HG02938 (cell line): Measurements from ENCODE around the gene EIF4A3.
"Not testable (repeated sequence)": the region's sequence is repeated elsewhere in the genome, so short reads cannot be mapped to it uniquely, and the experiment has no call there.

Experiments
- ATAC-seq: cut with Tn5 transposase; IDR thresholded peaks from one replicate; pipeline ENCODE4 v1.9.1; 2021; ENCODE audit warnings: mild to moderate bottlenecking, moderate library complexity; ENCODE audit not compliant: unreplicated experiment

The EIF4A3 gene

DNA sequence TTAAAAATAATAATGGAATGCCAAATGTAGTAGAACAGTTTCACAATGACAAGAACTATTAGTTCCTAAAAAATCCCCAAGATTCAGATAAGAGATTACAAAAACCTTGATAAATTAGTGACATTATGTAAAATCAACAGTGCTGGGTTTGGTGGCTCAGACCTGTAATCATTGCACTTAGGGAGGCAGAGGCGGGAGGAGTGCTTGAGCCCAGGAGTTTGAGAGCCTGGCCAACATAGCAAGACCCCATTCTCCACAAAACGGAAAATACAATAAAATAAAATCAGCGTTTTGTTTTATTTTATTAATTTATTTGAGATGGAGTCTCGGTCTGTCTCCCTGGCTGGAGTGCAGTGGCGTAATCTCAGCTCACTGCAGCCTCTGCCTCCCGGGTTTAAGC lies 27.0 kb upstream of the EIF4A3 start:
- ATAC-seq: no peak

DNA sequence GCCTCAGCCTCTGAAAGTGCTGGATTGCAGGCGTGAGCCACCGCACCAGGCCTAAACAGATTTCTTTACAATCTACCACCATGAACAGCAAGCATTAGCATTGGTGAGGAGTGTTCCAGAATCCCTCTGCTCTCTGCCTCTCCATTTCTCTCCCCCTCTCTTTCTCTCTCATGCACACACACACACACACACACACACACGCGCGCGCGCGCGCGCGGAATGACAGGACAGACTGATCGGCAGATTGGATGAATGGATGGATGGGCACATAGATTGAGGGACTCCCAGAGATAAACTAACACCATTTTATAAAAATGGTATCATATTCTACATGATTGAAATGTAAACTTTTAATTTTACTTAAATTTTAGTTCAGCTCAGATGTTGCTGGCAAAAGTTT lies 26.2 kb upstream of the EIF4A3 start:
- no peak for ATAC-seq

DNA sequence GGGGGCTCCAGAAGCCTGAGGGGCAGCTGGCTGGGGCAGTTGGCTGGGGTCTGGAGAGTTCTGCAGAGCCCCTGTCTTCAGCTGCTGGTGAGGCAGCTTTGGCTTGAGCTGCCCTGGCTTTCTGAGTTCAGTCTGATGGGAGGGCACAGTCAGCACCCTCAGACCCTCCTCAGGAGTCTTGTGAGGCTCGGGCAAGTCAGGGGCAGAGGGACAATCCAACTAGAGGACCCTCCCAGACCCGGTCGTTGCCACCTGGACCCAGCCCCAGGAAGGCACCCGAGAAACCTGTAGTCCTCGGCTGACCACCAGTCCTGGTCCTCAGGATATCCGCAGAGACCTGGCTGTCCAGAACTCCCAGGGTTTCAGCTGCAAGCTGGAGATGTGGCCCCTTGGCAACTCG lies 24.8 kb upstream of the EIF4A3 start:
- no peak for ATAC-seq

DNA sequence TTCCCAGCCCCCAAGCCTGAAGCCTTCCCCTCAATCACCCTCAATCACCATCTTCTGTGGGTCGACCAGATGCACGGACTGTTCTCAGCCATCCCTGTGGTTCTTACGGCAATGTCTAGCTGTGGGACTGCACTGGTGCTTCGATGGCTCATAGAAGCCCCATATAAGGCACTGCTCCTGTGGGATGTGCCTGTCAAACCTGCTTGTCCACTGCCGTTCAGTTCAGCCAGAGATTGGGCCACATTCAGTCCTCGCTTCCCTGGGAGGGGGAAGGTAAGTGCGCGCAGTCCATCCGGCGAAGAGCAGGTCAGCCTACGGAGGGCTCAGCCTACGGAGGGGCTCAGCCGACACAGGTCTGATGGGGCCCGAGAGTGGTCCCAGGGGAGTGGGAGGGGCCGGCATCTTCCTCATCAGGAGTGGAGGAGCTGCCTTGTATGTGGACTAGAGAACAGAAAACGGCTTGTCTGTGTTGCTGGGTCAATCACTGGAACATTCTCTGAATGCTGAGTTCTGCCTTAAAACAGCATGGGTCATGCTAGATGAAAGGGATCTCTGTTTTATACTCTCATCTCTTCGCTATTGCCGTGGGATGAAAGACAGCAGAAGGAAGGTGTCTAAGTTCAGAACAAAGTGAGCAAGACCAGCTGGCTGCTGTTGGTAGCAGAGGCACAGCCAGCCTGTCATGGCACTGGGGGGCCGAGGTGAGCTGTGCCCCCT lies 23.0 kb upstream of the EIF4A3 start, which contains the start of gene CARD14:
TSS of gene CARD14 (plus strand) at position 247 of the 717 bp plus-strand sequence. CDS start 11,409 bp downstream, outside the sequence.
- no peak for ATAC-seq

DNA sequence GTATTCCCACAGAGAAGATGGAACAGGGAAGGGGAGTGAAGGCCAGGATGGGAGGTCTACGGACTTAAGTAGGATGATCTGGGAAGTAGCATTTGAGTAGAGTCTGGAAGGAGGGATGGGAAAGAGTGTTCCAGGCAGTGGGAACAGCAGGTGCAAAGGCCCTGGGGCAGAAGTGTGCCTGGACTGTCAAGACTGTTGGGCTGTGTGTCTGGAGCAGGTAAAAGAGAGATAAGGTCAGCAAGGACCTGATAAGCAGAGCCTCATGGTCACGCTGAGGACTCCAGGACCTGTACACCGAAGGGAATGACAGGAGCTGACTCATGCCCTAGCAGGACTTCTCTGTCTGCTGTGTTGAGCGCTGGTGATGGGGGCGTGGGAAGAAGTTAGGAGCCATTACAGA lies 22.2 kb upstream of the EIF4A3 start:
- ATAC-seq: no peak

DNA sequence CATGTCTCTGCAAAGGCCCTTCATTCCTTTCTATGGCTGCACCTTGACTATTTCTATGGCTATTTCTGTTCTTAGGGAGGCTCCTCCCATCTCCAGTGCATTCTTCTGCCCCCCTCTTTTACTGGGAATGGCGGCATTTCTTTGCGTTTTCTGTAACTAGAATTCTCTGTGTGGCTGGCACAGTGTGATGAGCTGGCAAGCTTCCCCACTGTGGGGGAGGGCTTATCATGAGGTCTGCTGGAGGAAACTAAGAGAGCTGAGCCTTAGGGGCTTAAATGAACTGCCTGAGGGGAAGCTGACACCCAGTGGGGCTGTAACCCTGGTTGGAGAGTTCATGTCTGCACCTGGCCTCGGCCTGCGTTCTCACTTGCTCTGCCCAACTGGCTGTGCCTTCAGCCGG lies 21.4 kb upstream of the EIF4A3 start:
- no peak for ATAC-seq

DNA sequence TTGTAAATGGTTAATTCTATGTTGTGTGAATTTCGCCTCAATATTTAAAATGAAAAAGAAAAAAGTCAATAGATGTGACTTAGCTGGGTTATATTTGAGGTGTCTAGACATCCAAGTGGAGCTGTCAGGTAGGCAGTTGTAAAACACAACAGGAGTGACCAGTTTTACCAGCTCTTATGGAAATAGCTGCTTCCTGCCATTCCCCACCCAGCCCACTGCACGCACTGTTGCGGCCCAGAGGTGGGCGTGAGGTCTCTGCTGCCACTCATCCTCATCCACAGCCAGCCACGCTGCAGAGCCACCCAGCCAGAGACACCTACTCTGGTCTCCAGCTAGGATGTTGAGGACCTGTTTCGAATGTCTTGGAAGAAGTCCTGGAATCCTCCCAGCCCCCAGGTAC lies 19.5 kb upstream of the EIF4A3 start:
- no peak for ATAC-seq

DNA sequence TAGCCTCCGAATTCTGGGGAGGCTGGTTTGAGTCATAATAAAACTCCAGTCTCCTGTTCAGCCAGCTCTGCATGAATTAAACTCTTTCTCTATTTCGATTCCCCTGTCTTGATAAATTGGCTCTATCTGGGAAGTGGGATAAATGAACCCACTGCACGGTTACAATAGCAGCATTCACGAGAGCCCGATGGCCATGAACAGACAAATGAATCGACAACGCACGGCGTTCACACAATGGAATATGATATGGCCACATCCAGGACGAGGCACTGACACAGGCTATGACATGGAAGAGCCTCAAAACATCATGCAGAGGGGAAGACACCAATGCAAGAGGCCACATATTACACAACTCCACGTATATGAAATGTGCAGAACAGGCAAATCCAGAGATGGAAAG lies 17.3 kb upstream of the EIF4A3 start:
- no peak for ATAC-seq

DNA sequence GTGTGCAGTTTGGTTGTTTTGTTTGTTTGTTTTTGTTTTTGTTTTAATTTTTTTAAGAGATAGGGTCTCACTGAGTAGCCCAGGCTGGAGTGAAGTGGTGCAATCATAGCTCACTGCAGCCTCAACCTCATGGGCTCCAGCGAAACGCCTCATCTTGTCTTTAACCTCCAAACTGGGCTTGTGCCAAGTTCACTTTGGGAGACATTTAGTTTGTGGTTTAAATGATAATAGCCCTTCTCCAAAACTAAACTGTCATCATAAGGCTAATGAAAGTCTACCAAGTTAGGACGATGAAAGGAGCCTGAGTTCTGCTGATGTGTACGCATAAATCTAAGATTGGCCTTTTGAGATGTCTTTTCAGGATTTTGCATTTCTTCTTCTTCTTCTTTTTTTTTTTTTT lies 16.4 kb upstream of the EIF4A3 start:
- ATAC-seq: no peak

DNA sequence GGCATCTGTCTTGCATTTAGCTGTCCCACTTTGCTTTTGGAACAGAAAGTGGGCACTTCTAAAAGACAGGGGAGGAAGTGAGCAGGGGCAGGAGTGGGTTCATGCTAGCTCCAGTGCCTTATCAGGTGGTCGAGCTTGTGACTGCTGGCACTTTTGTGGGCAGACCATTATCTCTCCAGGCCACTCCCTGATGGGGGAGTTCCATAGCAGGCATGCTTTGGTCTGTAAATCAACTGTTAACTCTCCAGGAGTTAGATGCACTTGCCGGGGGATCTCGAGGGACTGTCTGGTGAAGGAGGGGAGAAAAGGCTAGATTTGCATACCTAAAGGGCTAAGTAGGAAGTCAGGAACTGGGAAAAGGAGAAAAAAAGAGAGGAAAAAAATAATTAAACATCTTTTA lies 13.6 kb upstream of the EIF4A3 start:
- no peak for ATAC-seq

DNA sequence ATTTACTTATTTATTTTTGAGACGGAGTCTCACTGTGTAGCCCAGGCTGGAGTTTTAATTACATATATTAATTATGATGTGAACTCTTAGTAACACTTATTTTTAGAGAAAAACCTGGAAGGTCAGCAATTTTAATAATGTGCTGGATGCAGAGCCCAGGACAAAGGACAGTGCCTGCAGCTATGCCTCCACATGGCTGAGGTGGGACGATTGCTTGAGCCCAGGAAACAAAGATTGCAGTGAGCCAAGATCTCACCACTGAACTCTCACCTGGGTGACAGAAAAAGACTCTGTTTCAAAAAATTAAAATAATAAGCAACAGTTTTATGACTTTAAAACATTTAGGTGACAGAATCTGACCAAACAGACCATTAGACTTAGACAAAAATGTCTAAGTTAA lies 11.9 kb upstream of the EIF4A3 start:
- ATAC-seq: no peak

DNA sequence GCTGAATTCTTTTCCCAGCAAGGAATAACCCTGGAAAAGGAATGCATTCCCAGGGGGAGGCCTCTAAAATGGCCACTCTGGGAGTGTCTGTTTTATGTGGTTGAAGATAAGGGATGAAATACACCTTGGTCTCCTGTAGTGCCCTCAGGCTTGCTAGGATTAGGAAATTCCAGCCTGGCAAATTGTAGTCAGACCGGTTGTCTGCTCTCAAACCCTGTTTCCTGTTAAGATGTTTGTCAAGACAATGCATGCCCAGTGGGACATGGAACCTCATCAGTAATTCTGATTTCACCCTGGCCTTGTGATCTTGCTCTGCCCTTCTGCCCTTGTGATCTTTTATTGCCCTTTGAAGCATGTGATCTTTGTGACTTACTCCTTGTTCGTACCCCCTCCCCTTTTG lies 8.7 kb upstream of the EIF4A3 start:
- ATAC-seq: not testable (repeated sequence)

DNA sequence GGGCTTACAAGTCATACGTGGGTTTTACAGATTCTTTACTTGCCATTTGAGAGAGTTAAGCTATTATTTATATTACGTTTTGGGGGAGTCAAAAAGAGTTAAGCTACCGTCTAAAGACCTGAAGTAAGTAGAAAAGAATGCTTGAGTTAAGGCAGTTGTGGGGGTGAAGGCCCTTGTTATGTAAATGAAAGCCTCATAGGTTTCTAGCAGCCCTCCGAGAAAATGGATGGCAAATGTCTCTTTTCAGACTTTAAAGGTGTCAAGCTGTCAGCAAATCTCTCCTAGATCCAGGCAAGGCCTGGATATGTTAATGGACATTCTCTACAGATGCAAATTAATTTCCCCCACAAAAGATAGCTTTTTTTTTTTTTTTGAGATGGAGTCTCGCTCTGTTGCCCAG lies 7.2 kb upstream of the EIF4A3 start:
- ATAC-seq: no peak

DNA sequence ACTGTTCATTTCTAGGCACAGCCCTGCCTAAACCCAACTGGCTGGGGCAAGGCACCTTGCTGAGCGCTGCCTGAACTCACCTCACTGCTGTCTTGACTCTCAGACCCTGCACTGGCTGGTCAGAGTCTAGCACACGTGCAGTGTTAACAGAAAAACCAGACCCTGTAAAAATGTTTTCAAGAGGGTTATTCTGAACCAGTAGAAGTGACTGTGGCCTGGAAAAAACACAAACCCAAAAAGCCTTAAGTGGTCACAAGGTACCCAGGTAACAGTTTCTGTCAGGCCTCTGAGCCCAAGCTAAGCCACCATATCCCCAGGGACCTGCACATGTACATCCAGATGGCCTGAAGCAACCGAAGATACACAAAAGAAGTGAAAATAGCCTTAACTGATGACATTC lies 6.1 kb upstream of the EIF4A3 start:
- ATAC-seq: no peak

DNA sequence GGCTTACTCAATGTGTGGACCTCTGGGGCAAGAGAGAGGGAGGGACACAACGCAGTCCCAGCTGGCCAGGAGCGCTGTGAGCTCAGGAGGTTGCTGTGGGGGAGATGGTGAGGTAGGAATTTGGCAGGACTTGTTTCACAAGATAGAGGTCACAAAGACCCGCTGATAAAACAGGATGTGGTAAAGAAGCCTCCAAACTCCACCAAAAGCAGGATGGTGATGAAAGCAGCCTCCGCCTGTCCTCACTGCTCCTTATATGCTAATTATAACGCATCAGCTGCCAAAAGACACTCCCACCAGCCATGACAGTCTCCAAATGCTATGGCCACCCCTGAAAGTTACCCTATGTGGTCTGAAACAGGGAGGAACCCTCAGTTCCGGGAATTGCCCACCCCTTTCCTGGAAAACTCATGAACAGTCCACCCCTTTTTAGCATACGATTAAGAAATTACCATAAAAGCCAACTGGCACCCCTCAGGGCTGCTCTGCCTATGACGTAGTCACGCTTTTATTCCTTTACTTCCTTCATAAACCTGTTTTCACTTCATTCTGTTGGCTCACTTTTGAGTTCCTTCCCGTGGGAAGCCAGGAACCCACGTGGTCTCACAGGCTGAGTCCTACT lies 5.3 kb upstream of the EIF4A3 start:
- ATAC-seq: no peak

DNA sequence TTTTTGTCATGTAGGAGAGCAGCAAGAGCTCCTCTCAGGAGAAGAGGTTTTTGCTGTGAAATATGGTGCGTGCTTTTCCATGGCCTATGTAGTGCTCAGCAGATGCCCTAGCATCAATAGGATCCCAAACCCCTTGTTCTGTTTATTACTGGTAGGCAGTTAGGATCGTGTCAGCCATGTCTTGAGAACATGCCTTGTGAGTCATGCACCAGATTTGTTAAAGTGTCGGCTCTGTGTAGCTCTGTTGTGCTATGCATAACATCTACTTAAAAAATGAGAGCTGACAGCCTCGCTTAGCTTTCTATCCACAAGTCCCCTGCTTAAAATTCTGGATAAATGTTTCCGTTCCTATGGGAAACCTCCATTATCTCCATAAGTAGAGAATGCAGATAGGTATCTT lies 4.4 kb upstream of the EIF4A3 start:
- ATAC-seq: no peak

DNA sequence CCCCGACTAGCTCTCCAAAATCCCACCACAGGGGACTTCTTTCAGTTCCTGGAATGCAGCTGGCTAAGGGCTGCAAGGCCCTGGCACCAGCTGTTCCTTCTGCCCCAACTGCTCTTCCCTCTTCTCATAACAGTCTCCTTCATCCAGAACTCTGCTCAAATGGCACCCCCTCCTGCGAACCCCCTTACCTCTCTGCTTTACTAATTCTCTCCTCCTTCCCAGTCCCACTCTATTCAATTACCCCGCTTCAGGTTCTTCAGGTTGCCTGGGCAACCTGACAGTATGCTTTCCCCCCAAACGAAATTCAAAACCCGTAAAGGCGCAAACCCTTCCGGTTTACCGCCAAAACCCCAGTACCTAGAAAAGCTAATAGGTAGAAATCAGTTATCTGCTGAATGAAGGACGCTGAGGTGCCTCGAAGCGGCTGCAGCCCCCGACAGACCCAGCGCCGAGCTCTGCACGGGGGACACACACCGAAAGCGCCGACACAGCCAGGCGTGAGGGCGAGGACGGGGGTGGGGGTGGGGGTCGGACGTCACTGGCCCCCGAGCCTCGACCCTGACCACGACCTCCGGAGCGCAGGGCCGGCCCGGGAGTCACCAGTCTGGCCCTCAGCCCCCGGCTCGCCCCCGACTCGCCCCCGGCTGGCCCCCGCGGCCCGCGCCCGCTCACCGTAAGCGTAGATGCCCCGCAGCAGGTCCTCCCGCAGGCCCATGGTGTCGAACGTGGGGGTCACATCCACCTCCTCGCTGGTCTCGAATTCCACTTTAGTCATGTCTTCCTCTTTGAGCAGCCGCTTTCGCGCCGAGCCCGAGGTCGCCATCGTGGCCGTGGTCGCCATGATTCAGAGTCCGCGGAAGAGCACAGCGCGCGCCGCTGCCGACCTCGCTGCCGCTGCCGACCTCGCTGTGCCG lies 550 bp downstream of the EIF4A3 start:
- no peak for ATAC-seq

DNA sequence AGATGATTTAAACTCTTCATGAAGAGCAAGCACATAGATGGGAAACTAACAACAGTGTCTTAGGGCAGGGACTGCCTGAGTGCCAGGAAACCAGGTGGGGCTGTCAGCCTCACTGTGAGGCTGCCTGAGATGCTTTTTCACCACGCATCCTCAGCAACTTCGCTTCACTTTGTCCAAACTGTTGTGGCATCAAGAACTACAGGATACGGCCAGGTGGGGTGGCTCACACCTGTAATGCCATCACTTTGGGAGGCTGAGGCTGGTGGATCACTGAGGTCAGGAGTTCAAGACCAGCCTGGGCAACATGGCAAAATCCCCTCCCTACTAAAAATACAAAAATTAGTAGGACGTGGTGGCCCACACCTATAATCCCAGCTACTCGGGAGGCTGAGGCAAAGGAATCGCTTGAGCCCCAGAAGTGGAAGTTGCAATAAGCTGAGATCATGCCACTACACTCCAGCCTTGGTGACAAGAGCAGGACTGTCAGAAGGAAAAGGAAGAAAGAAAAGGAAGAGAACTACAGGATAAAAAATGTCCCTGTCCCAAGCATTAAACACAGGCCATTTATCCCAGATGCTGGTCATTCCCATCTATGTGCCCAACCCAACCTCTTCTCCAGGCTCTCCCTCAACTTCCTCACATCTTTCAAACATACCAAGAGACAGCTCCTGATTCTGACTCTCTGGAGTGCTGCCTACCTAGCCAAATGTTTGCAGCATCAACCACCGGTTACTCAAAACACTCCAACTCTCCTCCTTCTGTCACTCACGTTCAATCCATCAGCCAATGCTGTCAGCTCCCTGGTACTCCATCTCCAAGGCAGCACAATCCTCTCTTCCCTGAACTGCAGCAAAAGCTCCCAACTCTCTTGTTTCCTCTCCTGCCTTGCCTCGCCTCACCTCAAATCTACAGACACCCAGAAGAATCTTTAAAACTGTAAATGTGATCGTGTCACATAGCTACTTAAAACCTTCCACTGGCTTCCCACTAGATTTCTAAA lies 1.6 kb downstream of the EIF4A3 start:
- ATAC-seq: no peak

DNA sequence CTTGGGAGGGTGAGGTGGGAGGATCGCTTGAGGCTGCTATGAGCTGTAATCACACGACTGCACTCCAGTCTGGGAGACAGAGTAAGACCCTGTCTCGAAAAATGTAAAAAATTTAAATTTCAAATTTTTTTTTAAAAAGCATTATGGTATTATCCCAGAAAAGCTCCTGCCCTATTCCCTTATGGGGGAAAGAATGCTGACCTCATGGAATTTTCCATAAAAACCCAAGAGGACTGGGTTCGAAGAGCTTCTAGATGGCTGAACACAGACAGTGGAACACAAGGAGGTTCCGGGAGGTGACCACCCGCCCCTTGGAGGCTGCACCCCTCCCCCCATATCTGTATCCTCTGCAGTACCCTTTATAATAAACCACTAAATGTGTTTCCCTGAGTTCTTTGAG lies 4.0 kb downstream of the EIF4A3 start:
- ATAC-seq: no peak

DNA sequence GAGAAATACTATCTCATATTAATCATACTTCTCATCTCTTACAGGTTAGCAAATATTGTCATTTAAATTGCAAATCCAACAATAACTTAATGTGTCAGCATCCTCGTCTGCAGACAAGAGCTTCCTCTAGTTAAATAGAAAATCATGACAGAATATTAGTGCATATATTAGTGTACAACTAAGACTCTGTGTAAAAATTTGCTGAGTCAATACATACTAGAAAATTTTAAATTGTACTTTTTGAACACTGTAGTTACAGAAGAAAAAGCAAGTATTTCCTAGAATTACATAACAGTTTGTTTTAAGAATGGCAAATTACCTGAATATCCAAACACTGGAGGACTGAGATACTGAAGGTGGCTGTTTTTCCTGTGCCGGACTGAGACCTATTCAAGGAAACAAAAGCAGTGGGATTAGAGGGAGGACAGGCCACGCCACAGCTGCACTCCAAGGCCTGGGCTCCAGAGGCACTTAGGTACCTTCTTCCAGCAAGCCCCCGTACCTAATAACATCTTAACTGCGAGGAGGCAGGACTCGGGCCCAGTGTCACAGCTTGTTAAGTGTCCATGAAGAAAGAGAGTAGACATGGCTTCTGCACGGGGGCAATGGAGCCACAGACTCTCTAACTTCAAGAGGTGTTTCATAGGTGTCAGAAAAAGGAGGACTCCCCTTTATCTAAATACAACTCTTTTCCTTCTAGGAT lies 5.3 kb downstream of the EIF4A3 start:
- no peak for ATAC-seq
